ENCODE measurements around the gene CMTM5.
A peak's percentile ranks its signal among the peaks of the same experiment; 100 is the strongest.
"Not testable (repeated sequence)": the region's sequence is repeated elsewhere in the genome, so short reads cannot be mapped to it uniquely, and the experiment has no call there.

The CMTM5 gene

GRCh38 chr14:23379366-23380196 lies 2.7 kb downstream of the CMTM5 start:
- peak; percentile 71 for DNase-seq

DNA sequence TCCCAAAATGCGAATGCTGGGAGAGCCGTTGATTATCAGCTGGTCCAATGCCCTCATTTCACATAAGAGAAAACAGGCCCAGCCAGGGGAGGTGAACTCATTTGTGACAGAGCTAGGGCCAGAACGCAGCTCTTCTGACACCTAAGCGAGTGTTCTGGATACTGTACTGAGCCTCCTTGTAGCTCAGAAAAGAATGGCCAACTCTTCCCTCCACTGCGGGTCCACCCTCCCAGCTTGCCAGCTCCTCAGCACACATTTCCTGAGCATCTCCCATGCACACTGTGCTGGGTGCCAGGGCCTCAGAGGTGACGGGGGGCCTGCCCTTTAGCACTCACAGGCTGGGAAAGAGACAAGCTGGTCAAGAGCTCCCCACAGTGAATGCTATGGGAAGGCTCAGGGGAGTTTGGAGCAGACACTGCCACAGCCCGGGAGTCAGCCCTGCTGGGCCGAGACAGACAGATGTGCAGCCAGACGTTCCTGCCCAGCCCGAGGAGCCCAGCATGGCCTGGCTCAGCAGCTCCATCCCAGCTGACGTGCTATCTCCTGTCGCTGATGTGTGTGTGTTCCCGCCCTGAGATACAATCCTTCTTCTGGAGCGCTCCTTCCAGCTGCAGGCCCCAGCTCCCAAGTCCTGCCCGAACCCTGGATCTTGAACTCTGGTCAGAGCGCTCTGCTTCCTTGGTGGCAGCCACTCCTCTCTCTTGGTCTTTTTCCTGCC lies 3.5 kb downstream of the CMTM5 start:
- no peak for DNase-seq

DNA sequence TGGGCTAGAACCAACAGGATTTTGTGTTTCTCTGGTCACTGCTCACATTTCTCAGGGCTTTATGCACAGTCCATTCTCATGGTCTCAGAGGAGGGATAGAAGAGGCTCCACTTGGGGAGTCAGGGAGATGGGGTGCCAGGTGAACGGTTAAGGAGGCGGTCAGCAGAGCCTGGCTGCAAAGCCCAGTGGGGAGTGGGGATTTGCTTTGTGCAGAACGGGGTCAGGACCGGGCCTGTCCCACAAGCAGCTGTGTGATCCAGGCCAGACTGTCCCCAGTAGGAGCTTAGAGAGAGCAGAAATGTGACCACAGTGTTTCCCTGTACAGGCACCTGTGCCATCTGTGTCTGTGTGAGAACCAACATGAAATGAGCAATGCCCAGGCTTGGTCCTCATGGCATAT lies 4.1 kb downstream of the CMTM5 start:
- no peak for DNase-seq

DNA sequence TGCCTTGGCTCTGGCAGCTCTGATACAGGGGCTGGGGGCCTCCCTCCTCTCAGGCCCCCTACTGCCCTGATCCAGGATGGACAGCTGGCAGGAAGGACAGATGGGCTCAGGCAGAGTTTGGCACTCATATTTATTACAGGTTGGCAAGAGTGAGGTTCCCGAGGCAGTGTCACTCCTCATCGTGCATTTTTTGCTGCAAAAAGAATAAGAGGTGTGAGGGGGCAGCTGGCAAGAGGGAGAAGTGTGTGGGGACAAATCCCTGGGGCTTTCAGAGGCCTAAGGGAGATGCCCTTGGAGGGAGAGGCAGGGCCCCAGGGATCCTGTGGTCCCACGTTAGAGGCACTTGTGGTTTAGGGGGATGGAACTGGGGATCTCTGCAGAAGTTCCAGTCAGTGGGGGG lies 5.0 kb downstream of the CMTM5 start:
- DNase-seq, result no peak

DNA sequence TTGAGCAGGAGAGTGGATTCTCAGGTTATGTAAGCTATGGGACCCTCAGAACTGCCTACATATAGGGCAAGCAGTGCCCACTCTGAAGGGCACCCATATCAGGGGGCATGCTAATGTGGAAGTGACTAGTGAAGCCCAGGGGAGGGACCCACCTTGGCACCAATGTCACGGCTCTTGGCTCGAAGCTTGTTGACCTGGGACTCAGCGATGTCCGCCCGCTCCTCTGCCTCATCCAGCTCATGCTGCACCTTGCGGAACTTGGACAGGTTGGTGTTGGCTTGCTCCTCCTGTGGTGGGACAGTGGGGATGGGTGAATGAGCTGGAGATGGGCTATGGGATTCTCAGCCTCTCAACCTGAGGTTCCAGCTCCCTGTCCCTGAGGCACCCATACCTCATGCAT lies 5.4 kb downstream of the CMTM5 start:
- no peak for DNase-seq

DNA sequence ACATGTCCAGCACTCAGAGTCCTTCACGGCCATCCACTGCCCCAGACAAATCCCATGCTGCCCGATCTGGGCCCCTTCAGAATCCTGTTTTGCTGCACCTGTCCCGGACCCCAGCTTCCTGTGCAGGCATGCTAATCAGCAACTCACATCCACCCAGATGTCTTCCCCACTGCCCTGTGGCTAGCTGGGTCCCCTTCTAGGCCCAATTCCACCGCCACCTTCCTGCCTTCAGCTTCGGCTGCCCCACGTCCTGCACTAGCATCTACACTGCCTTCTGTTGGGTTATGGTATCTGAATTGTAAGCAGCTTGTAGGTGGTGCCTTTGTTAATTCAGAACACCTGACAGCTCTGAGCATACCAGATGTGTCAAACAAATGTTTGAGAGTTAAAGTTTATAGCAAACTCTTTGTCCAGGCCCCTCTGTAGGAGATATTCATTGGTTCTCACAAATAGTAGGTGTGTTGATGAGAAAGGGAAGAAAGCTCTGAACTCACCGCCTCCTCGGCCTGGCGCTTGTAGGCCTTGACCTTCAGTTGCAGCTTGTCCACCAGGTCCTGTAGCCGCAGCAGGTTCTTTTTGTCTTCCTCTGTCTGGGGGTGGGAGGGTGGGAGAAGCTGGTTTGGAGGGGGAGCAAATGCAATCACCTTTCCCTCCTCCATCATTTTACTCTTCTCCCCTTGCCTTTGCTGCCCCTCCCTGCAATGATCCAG lies 6.0 kb downstream of the CMTM5 start:
- no peak for DNase-seq

- DNase-seq, result no peak
Measured at GRCh38 chr14:23384364-23385080, 7.7 kb downstream of the CMTM5 start.

GRCh38 chr14:23385244-23385641 lies 8.4 kb downstream of the CMTM5 start:
- no peak for DNase-seq

DNA sequence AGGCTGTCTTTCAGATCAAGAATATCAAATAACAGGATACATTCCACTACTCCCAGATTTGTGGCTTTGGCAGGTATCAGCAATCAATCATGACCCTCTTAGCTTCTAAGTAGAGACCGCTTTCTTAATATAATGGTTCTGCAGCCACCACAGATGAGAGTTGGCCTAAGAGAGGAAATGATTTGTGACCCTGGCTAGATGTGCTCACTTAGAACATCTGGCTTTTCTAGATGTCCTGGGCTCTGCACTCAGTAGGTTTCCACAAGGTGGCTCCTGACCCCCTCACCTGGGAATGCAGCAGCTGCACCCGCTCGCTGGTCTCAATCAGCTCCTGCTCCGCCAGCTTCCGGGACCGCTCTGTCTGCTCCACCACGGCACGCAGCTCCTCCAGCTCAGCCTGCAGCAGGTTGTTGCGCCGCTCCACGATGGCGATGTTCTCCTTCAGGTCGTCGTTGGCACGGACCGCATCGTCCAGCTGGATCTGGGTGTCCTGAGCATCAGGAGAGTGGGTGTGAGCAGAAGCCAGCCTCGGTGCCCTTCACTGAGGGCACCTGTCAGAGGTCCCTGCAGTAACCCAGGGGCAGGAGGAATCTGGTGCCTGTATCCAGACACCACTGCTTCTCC lies 8.9 kb downstream of the CMTM5 start:
- no peak for DNase-seq

GRCh38 chr14:23386266-23386657 lies 9.4 kb downstream of the CMTM5 start:
- not testable (repeated sequence) for DNase-seq

DNA sequence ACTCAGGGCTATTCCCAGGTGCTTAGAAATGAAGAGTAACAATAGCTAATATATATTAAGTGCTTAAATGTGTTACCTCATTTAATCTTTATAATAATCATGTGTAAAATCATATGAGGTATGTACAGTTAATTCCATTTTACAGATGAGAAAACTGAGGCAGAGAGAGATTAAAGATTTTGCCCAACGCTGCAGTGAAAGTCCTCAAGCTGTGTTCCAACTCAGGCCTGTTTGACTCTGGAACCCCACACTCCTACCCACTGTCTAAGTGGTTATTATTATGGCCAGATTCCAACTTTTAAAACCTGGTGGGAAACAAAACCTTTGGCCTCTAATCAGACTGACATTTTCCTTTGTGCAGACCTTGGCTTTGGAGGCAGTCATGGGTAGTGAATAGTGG lies 10.2 kb downstream of the CMTM5 start:
- no peak for DNase-seq

- DNase-seq, result no peak
Measured at GRCh38 chr14:23387916-23388882, 11.4 kb downstream of the CMTM5 start.

DNA sequence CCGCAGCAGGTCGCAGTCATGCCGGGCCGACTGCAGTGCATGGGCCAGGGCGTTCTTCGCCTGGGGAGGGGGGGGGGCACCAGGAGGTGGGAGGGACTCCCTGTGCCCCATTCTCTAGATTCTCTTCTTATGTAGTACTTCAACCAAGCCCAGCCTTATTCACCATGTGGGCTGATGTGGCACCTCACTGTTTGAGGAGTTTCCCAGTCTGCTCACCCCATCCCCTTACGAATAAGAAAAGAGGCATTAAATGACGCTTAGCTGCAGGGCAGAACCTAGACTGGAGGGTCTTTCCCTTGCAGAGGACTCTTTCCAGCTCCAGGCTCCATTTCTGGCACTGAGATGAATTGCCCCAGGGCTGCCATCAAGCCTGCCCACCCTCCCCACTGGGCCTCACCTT lies 12.2 kb downstream of the CMTM5 start:
- no peak for DNase-seq

DNA sequence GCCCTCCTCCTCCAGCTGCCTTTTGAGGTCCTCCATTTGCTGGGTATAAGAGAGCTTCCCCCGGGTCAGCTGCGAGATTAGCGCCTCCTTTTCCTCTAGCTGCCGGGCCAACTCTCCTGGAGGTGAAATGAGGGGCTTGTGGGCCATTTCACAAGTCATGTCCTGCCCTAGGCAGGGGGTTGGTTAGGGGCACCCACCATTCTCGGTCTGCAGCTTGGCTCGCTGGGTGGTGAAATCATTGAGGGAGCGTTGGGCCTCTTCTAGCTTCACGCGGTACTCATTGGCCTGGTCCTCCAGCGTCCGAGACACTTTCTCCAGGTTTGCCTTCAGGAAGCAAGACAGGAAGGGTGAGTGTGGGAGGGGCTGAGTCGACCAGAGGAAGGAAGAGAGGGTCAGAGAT lies 12.6 kb downstream of the CMTM5 start:
- DNase-seq, result no peak

- not testable (repeated sequence) for DNase-seq
Measured at GRCh38 chr14:23389871-23390270, 13.0 kb downstream of the CMTM5 start.

DNA sequence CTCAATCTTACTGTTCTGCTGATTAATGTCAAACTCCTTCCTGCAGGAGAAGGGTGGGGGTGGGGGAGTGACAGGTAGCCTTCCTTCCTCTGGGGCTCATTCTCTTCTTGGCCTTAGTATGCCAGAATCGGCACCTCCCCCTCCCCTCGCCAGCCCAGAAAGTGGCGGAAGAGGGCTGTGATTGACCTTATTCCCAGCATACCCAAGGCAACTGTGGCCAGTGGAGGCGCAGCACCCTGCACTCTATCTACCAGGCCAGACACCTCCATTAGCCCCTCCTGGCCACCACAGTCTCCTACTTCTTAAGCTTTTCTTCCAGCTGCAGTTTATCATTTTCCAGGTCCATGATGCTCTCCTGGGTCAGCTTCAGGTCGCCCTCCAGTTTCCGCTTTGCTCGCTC lies 15.8 kb downstream of the CMTM5 start:
- DNase-seq, result no peak

DNA sequence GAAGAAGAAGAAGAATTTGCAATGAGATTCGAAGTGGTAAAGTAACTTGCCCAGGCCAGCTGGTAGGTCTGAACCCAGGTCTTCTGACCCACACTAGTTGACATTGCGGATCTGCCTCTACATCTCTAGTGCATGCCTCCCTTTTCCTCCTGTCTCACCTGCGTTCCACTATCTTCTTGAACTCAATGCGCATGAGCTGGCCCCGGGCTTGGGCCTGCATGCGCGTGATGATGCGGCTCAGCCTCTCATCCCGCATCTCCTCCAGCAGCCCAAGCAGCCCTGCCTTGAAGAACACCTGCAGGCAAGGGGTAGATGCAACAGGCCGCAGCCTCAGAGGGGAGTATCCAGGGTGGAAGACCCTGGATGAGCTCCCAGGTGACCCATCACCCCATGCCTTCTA lies 19.3 kb downstream of the CMTM5 start:
- DNase-seq, result no peak

DNA sequence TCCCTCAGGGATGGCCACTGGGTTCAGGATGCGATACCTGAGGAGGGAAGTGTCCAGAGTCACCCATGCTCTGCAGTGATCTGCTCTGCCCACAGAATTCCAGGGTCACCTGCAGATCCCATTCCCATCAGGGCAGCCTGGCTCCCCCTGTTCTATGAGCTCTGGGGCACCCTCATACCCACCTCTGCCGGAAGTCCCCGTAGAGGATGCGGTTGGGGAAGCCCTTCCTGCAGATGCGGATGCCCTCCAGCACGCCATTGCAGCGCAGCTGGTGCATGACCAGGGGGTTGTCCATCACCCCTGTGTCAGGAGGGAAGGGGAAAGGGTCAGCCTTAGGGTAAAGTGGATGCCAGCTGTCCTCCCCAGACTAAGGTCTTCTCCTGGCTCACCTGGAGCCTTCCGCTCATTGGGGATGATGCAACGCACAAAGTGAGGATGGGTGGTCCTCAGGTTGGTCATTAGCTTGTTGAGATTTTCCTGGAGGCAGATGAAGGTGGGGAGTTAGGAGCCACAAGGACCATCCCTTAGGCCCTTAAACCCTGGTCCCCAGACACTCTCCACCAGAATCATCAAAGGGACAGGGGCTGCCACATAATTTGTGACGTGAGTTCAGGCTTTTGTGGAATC lies 20.0 kb downstream of the CMTM5 start:
- no peak for DNase-seq

DNA sequence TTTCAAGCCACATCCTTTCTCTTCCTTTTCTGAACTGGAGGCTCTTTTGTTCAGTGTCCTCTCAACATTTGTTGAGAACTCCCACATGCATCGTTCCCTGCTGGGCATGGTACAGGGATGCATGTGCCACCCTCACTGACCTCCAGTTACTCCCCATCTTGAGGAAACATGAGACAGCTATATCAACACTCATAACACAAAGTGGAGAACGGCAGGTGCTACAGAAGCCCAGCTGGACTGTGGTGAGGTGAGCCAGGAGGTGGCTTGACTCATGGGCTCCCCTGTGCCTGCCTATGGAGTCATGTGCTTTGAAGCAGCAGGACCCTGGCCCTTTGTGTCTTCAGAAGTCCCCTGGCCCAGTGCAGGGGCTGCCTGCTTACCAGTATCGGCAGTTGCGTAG lies 21.5 kb downstream of the CMTM5 start:
- DNase-seq, result no peak

GRCh38 chr14:23399136-23399535 lies 22.3 kb downstream of the CMTM5 start:
- DNase-seq, result no peak

- DNase-seq, result no peak
Measured at GRCh38 chr14:23399591-23399990, 22.7 kb downstream of the CMTM5 start.

Data from hematopoietic multipotent progenitor cell treated with erythropoietin and hydrocortisone succinate and interleukin-3 and kit ligand, for 6 days (in vitro differentiated cells).